T47D (cell line): ENCODE results near the gene BMP8B.
"Not testable (repeated sequence)": the region's sequence is repeated elsewhere in the genome, so short reads cannot be mapped to it uniquely, and the experiment has no call there.

Experiments
- DNase-seq, 2 experiments: peaks; one replicate each; pipeline versions ENCODE4 v3.0.0 to v3.0.0-alpha.2; 2011 to 2012; ENCODE audit warnings: low read depth in 1 of 2, low spot score in 1 of 2
- JUND ChIP-seq: IDR thresholded peaks from 2 replicates; pipeline ENCODE4 v1.6.1; 2012; ENCODE audit warnings: low read depth
- in situ Hi-C: cut with HindIII; loops from 2 replicates; pipeline ENCODE4 v1.10.0; 2016; ENCODE audit warnings: low sequenced_read_pairs, low pct_unique_long_range_greater_than_20kb

The BMP8B gene

GRCh38 chr1:39779821-39780220, 8.8 kb downstream of the BMP8B start:
- in situ Hi-C loops, result no loop called here
- no peak for TF ChIP-seq JUND
- no peak for DNase-seq

GRCh38 chr1:39779137-39779536, 9.5 kb downstream of the BMP8B start:
- TF ChIP-seq JUND, result no peak
- in situ Hi-C loops, result no loop called here
- DNase-seq, result no peak

GRCh38 chr1:39778463-39779099, 10.1 kb downstream of the BMP8B start:
- in situ Hi-C loops, result not testable (repeated sequence)

GRCh38 chr1:39777896-39778295, 10.8 kb downstream of the BMP8B start:
- DNase-seq, in situ Hi-C loops: not testable (repeated sequence)

More at GRCh38 chr1:39778463-39779099, 10.1 kb downstream of the BMP8B start:
- not testable (repeated sequence) for DNase-seq

GRCh38 chr1:39777306-39777705, 11.4 kb downstream of the BMP8B start:
- in situ Hi-C loops, result no loop called here
- no peak for DNase-seq
- no peak for TF ChIP-seq JUND

- in situ Hi-C loops, result no loop called here
- TF ChIP-seq JUND, result no peak
- no peak for DNase-seq
Measured at GRCh38 chr1:39776886-39777285, 11.8 kb downstream of the BMP8B start.

GRCh38 chr1:39776400-39776713, 12.3 kb downstream of the BMP8B start:
- no peak for DNase-seq
- in situ Hi-C loops, result no loop called here

GRCh38 chr1:39775676-39776399, 12.8 kb downstream of the BMP8B start:
- DNase-seq, in situ Hi-C loops: not testable (repeated sequence)

More at GRCh38 chr1:39776400-39776713, 12.3 kb downstream of the BMP8B start:
- no peak for TF ChIP-seq JUND

GRCh38 chr1:39775141-39775540, 13.5 kb downstream of the BMP8B start:
- DNase-seq, in situ Hi-C loops: not testable (repeated sequence)

GRCh38 chr1:39773369-39773979, 15.2 kb downstream of the BMP8B start:
- DNase-seq, in situ Hi-C loops: not testable (repeated sequence)

GRCh38 chr1:39771022-39771532, 17.6 kb downstream of the BMP8B start, which contains the start of gene OXCT2:
TSS of gene OXCT2 (minus strand) at chr1:39771348. CDS start at chr1:39771255, 93 bp downstream.
- DNase-seq, in situ Hi-C loops: not testable (repeated sequence)

GRCh38 chr1:39770100-39771021, 18.3 kb downstream of the BMP8B start:
- DNase-seq, in situ Hi-C loops: not testable (repeated sequence)

- in situ Hi-C loops, DNase-seq: not testable (repeated sequence)
Measured at GRCh38 chr1:39769502-39769901, 19.2 kb downstream of the BMP8B start.

GRCh38 chr1:39766466-39766865, 22.2 kb downstream of the BMP8B start:
- in situ Hi-C loops, DNase-seq: not testable (repeated sequence)

- DNase-seq, in situ Hi-C loops: not testable (repeated sequence)
Measured at GRCh38 chr1:39764512-39764911, 24.2 kb downstream of the BMP8B start.

- in situ Hi-C loops, DNase-seq: not testable (repeated sequence)
Measured at GRCh38 chr1:39763619-39764374, 24.9 kb downstream of the BMP8B start.
